ENCODE results near the gene CPA1. TPM values are rescaled to one million over a fixed set of nuclear protein-coding genes. Genes with fewer than 3 reads are reported as not detected.

Gene CPA1
- total and polyA plus RNA-seq, 7 experiments from 2014 or later: not detected

DNA sequence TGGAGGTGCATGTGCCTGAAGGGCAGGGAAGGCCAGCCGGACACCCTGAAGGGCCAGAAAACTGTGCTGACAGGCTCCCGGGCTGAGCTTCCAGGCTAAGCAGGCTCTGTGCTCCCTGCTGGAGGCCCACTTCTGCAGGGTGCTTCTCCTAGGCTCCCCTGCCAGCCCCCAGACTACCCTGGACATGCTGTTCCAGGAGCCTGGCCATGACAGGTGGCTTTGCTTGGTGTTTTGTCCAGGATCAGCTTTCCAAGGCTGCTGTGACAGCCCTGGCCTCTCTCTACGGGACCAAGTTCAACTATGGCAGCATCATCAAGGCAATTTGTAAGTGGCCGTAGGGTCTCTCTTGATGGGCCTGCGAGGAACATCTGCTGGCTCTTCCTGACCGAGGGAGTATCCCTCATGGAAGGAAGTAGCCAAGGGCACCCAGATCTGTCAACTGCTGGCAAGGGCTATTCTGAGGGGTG lies 5.3 kb downstream of the CPA1 start:
- H3K27ac Mint-ChIP-seq: peak overlapping the region in 1 of 9 donors; percentile 62
- H3K4me1 Mint-ChIP-seq: peaks cover 0 to 5% (median 0%) of the 10 kb centered on the region in 7 donors
- Histone ChIP-seq H3K27ac (ENCODE audit: low read depth, low read length) (no peak overlapping the region), H3K36me3 (ENCODE audit: control insufficient read depth in 2 of 3, insufficient read depth in 3 of 3, low read length in 3 of 3) (no peaks in the 10 kb centered on the region), H3K9me3 (ENCODE audit: control insufficient read depth in 2 of 3, low read length in 3 of 3) (no peaks in the 10 kb centered on the region), H3K4me3 (ENCODE audit: low read length) (no peak overlapping the region), H3K4me1 (ENCODE audit: control insufficient read depth in 2 of 2, insufficient read depth in 2 of 2, low read length in 2 of 2) (no peaks in the 10 kb centered on the region), H3K27me3 (ENCODE audit: control insufficient read depth in 2 of 2, insufficient read depth in 2 of 2, low read length in 2 of 2) (no peaks in the 10 kb centered on the region)
- H3K4me3 Mint-ChIP-seq: no peak overlapping the region
- POLR2A ChIA-PET: no interaction called here
- intact Hi-C loops (cut with micrococcal nuclease): no loop called here
- peaks cover 0 to 3% (median 0%) of the 10 kb centered on the region in 5 donors for H3K36me3 Mint-ChIP-seq
- DNase-seq: no peak
- peaks cover 0 to 3% (median 0%) of the 10 kb centered on the region in 11 donors for H3K9me3 Mint-ChIP-seq
- H3K27me3 Mint-ChIP-seq: no peaks in the 10 kb centered on the region
- CTCF ChIA-PET: no interaction called here
- no peak for ATAC-seq

DNA sequence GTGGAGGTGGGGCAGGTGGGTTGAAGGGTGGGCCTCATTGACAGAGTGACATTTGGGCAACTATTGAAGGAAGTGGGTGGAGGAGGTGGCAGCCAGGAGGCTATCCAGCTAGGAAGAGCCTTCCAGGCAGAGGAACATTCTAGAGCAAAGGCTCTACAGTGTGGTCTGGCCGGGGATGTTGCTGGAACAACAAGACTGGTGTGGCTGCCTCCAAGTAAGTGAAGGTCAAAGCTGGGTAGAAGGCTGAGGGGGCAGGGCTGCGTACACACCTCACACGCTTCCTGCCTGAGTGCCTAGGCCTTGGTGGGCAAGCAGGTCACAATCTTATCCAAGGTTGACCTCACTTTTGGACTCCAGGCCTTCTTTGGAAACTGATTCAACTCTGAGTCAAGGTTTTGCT lies 6.6 kb downstream of the CPA1 start:
- DNase-seq: no peak
- ChIA-PET CTCF (no interaction called here), POLR2A (no interaction called here)
- Histone ChIP-seq H3K9me3 (ENCODE audit: control insufficient read depth in 2 of 3, low read length in 3 of 3) (no peaks in the 10 kb centered on the region), H3K36me3 (ENCODE audit: control insufficient read depth in 2 of 3, insufficient read depth in 3 of 3, low read length in 3 of 3) (no peaks in the 10 kb centered on the region), H3K27ac (ENCODE audit: low read depth, low read length) (no peak overlapping the region), H3K4me1 (ENCODE audit: control insufficient read depth in 2 of 2, insufficient read depth in 2 of 2, low read length in 2 of 2) (no peaks in the 10 kb centered on the region), H3K27me3 (ENCODE audit: control insufficient read depth in 2 of 2, insufficient read depth in 2 of 2, low read length in 2 of 2) (no peaks in the 10 kb centered on the region), H3K4me3 (ENCODE audit: low read length) (no peak overlapping the region)
- H3K9me3 Mint-ChIP-seq: peaks cover 0 to 3% (median 0%) of the 10 kb centered on the region in 11 donors
- H3K27ac Mint-ChIP-seq: peak overlapping the region in 1 of 9 donors; percentile 8
- H3K4me3 Mint-ChIP-seq: no peak overlapping the region
- peaks cover 0 to 5% (median 0%) of the 10 kb centered on the region in 7 donors for H3K4me1 Mint-ChIP-seq
- intact Hi-C loops (cut with micrococcal nuclease): no loop called here
- H3K36me3 Mint-ChIP-seq: peaks cover 0 to 3% (median 0%) of the 10 kb centered on the region in 5 donors
- no peaks in the 10 kb centered on the region for H3K27me3 Mint-ChIP-seq
- ATAC-seq: no peak

DNA sequence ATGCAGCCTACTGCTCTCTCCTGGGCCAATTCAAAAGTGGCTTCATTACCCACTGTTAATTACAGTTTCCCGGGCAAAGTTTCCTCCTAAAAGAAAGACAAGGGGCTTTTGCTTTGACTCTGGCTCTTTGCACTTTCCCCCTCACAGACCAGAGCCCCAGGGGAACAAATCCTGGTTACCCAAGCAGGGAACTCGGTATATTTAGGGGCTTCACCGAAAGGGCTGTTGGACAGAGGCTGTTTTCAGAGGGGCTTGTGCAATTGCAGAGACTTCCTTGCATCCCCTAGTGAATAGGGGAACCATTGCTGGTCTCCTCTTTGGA lies 7.0 kb downstream of the CPA1 start:
- H3K27ac ChIP-seq (ENCODE audit: low read depth, low read length): no peak overlapping the region
- Mint-ChIP-seq H3K36me3 (peaks cover 0 to 3% (median 0%) of the 10 kb centered on the region in 5 donors), H3K27me3 (no peaks in the 10 kb centered on the region), H3K4me1 (peaks cover 0 to 7% (median 0%) of the 10 kb centered on the region in 7 donors), H3K9me3 (peaks cover 0 to 3% (median 0%) of the 10 kb centered on the region in 11 donors), H3K4me3 (no peak overlapping the region), H3K27ac (no peak overlapping the region)
- CTCF ChIA-PET: no interaction called here
- no peaks in the 10 kb centered on the region for H3K36me3 ChIP-seq (ENCODE audit: control insufficient read depth in 2 of 3, insufficient read depth in 3 of 3, low read length in 3 of 3)
- no peaks in the 10 kb centered on the region for H3K27me3 ChIP-seq (ENCODE audit: control insufficient read depth in 2 of 2, insufficient read depth in 2 of 2, low read length in 2 of 2)
- intact Hi-C loops (cut with micrococcal nuclease): no loop called here
- no peak overlapping the region for H3K4me3 ChIP-seq (ENCODE audit: low read length)
- POLR2A ChIA-PET: no interaction called here
- no peaks in the 10 kb centered on the region for H3K9me3 ChIP-seq (ENCODE audit: control insufficient read depth in 2 of 3, low read length in 3 of 3)
- ATAC-seq: no peak
- no peak for DNase-seq
- no peaks in the 10 kb centered on the region for H3K4me1 ChIP-seq (ENCODE audit: control insufficient read depth in 2 of 2, insufficient read depth in 2 of 2, low read length in 2 of 2)

DNA sequence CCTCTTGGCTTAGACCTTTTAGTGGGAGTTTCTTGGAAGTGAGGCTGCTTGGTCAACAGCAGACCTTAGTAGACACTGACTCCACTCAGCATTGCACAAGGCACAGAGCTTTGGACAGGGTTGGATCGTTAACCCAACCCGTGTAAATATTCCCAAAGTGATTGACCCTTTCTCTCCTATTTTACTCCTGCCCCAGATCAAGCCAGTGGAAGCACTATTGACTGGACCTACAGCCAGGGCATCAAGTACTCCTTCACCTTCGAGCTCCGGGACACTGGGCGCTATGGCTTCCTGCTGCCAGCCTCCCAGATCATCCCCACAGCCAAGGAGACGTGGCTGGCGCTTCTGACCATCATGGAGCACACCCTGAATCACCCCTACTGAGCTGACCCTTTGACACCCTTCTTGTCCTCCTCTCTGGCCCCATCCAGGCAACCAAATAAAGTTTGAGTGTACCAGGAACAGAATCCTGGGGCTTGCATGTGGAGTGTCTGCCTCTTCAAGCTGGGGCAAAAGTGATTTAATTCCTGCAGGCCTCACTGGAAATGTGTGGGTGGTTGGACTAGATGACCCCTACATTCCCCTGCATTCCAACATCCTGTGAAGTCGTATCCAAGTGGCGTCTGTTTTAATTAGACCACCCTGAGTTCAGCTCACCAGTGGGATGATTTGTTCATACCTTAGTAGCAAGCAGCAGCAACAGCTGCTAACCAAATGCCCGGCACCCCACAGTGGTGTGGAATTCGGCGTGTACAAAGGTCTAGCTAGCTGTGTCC lies 7.5 kb downstream of the CPA1 start:
- Histone ChIP-seq H3K27ac (ENCODE audit: low read depth, low read length) (no peak overlapping the region), H3K27me3 (ENCODE audit: control insufficient read depth in 2 of 2, insufficient read depth in 2 of 2, low read length in 2 of 2) (no peaks in the 10 kb centered on the region), H3K4me1 (ENCODE audit: control insufficient read depth in 2 of 2, insufficient read depth in 2 of 2, low read length in 2 of 2) (no peaks in the 10 kb centered on the region), H3K4me3 (ENCODE audit: low read length) (no peak overlapping the region), H3K9me3 (ENCODE audit: control insufficient read depth in 2 of 3, low read length in 3 of 3) (no peaks in the 10 kb centered on the region), H3K36me3 (ENCODE audit: control insufficient read depth in 2 of 3, insufficient read depth in 3 of 3, low read length in 3 of 3) (no peaks in the 10 kb centered on the region)
- no peaks in the 10 kb centered on the region for H3K27me3 Mint-ChIP-seq
- peaks cover 0 to 3% (median 0%) of the 10 kb centered on the region in 5 donors for H3K36me3 Mint-ChIP-seq
- intact Hi-C loops (cut with micrococcal nuclease): no loop called here
- peaks cover 0 to 3% (median 0%) of the 10 kb centered on the region in 11 donors for H3K9me3 Mint-ChIP-seq
- ChIA-PET POLR2A (no interaction called here), CTCF (no interaction called here)
- H3K27ac Mint-ChIP-seq: no peak overlapping the region
- ATAC-seq: no peak
- peaks cover 0 to 7% (median under 1%) of the 10 kb centered on the region in 7 donors for H3K4me1 Mint-ChIP-seq
- DNase-seq: no peak
- no peak overlapping the region for H3K4me3 Mint-ChIP-seq

DNA sequence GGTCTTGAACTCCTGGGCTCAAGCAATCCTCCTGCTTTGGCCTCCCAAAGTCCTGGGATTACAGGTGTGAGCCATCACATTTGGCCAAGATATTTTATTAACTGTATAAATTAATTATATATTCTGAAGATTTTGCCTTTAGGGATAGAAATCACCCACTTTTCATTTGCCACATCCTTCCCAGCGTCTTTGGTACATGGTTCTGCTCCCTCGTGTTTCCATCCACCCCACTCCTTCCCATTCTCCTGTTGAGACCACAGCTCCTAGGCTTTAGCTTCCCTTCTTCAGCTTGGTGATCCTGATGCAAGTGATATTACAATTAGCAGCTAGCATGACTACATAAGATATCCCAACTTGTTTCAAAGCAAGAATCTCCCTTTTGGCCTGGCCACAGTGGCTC lies 8.4 kb downstream of the CPA1 start:
- ChIA-PET POLR2A (no interaction called here), CTCF (no interaction called here)
- peaks cover 6 to 14% (median 9%) of the 10 kb centered on the region in 7 donors for H3K4me1 Mint-ChIP-seq
- peaks cover 0 to 3% (median 0%) of the 10 kb centered on the region in 11 donors for H3K9me3 Mint-ChIP-seq
- H3K9me3 ChIP-seq (ENCODE audit: control insufficient read depth in 2 of 3, low read length in 3 of 3): no peaks in the 10 kb centered on the region
- no peak overlapping the region for H3K27ac ChIP-seq (ENCODE audit: low read depth, low read length)
- H3K4me1 ChIP-seq (ENCODE audit: control insufficient read depth in 2 of 2, insufficient read depth in 2 of 2, low read length in 2 of 2): peaks cover 0 to under 1% of the 10 kb centered on the region in 2 donors
- H3K4me3 ChIP-seq (ENCODE audit: low read length): no peak overlapping the region
- peak overlapping the region in 1 of 10 donors; percentile 36 for H3K4me3 Mint-ChIP-seq
- no peaks in the 10 kb centered on the region for H3K27me3 Mint-ChIP-seq
- no peaks in the 10 kb centered on the region for H3K27me3 ChIP-seq (ENCODE audit: control insufficient read depth in 2 of 2, insufficient read depth in 2 of 2, low read length in 2 of 2)
- no peak for ATAC-seq
- H3K36me3 Mint-ChIP-seq: peaks cover 0 to 3% (median 0%) of the 10 kb centered on the region in 5 donors
- intact Hi-C loops (cut with micrococcal nuclease): no loop called here
- H3K36me3 ChIP-seq (ENCODE audit: control insufficient read depth in 2 of 3, insufficient read depth in 3 of 3, low read length in 3 of 3): no peaks in the 10 kb centered on the region
- no peak for DNase-seq
- H3K27ac Mint-ChIP-seq: no peak overlapping the region

DNA sequence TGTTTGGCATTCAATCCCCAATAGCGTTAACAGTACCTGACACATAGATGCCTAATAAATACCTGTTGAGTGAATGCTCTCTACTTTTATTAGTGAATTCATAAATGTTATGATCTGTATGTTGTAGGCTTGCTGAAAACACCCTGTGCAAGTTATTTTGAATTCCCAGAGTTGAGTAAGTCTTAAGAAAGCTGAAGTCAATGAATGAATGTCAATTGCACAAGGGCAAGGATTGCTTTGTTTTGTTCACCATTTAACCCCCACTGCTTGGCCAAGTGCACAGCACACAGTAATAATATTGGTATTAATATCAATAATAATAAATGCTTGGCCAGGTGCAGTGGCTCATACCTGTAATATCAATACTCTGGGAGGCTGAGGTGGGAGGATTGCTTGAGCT lies 10.2 kb downstream of the CPA1 start:
- ATAC-seq (no peak), DNase-seq (no peak)
- Histone ChIP-seq H3K36me3 (ENCODE audit: control insufficient read depth in 2 of 3, insufficient read depth in 3 of 3, low read length in 3 of 3) (no peaks in the 10 kb centered on the region), H3K27me3 (ENCODE audit: control insufficient read depth in 2 of 2, insufficient read depth in 2 of 2, low read length in 2 of 2) (no peaks in the 10 kb centered on the region), H3K4me3 (ENCODE audit: low read length) (no peak overlapping the region), H3K9me3 (ENCODE audit: control insufficient read depth in 2 of 3, low read length in 3 of 3) (no peaks in the 10 kb centered on the region), H3K27ac (ENCODE audit: low read depth, low read length) (no peak overlapping the region), H3K4me1 (ENCODE audit: control insufficient read depth in 2 of 2, insufficient read depth in 2 of 2, low read length in 2 of 2) (peaks cover 0 to 14% of the 10 kb centered on the region in 2 donors)
- no peak overlapping the region for H3K4me3 Mint-ChIP-seq
- H3K4me1 Mint-ChIP-seq: peaks cover 18 to 31% (median 26%) of the 10 kb centered on the region in 7 donors
- intact Hi-C loops (cut with micrococcal nuclease): loop anchor here in 1 of 2 donors (5.0 kb wide), 2 partner anchors 143 to 183 kb away; partner anchors contain the start of genes SSMEM1 and TMEM209
- ChIA-PET POLR2A (no interaction called here), CTCF (no interaction called here)
- peaks cover 0 to 3% (median 0%) of the 10 kb centered on the region in 5 donors for H3K36me3 Mint-ChIP-seq
- H3K9me3 Mint-ChIP-seq: peaks cover 0 to 2% (median 0%) of the 10 kb centered on the region in 11 donors
- peak overlapping the region in 1 of 9 donors; percentile 25 for H3K27ac Mint-ChIP-seq
- H3K27me3 Mint-ChIP-seq: no peaks in the 10 kb centered on the region
